ENCODE data around the gene DHCR7.

DNA sequence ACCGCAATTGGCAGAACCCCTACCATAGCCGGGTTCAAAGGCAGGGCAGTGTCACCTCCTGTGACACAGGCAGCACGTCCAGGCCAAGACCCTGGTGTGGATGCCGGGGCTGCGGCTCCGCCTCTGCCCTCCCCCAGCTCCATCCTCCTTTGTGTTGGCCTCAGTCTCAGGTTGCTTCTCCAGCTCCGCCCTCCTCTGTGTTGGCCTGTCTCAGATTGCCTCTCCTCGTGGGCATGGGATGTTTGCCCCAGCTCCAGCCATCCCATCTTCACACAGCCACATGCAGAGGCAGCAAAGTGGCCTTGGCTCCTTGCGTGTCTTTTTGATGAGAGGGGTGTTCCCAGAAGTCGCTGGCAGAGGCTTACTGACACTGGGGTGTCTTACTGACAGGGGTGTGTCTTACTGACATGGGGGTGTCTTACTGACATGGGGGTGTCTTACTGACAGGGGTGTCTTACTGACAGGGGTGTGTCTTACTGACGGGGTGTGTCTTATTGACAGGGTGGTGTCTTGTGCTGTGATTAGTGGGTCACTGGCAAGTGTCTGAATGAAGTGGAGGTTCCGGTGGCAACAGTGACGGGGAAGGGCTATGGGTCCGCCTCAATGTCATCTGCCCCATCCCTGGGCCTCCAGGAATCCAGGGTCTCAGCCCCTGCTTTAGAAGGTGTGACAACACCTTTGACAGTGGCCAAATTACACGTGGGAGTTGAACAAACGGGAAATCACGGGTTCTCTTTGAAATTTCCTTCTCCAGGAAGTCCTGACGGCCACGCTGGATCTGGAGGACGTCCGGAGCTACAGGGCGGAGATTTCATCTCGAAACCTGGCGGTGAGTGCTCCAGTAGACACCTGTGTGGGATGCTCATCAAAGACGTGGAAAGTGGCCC lies 29.7 kb upstream of the DHCR7 start:
- TF ChIP-seq EZH2phosphoT487 (IDR thresholded peaks at IDR 0.05; ENCODE audit: insufficient read depth, low read depth), result no peak
- TF ChIP-seq EZH2 (IDR thresholded peaks at IDR 0.05; ENCODE audit: insufficient read depth, poor library complexity, severe bottlenecking), result no peak

All from GM23248 (cell line).